HepG2 (cell line): ENCODE results near the gene VDAC2. TPM values are rescaled to one million over a fixed set of nuclear protein-coding genes. Genes with fewer than 3 reads are reported as not detected.
A peak's percentile ranks its signal among the peaks of the same experiment; 100 is the strongest.

Source experiments
- ARNT2 ChIP-seq: sonication (generic); formaldehyde crosslinking; IDR thresholded peaks from 2 replicates; pipeline ENCODE4 v1.8.0; 2022; ENCODE audit warnings: mild to moderate bottlenecking, low read depth, missing genetic modification reagents, moderate library complexity
- DMAP1 ChIP-seq: IDR thresholded peaks from 2 replicates; pipeline ENCODE4 v1.6.1; 2016
- GABPB1 ChIP-seq: IDR thresholded peaks from 2 replicates; pipeline ENCODE4 v1.6.1; 2016; ENCODE audit warnings: mild to moderate bottlenecking, missing genetic modification reagents, moderate library complexity, missing compliant biosample characterization
- KLF16 ChIP-seq, 2 experiments: sonication (generic) in 1 of 2; formaldehyde crosslinking in 1 of 2; IDR thresholded peaks; 2 replicates each; pipeline versions ENCODE4 v1.6.1 to v1.8.0; 2016 to 2023; ENCODE audit warnings: missing genetic modification reagents in 2 of 2, missing compliant biosample characterization in 1 of 2
- ZBTB7A ChIP-seq: sonication (generic); formaldehyde crosslinking; IDR thresholded peaks from 2 replicates; pipeline ENCODE4 v1.8.0; 2022; ENCODE audit warnings: mild to moderate bottlenecking, missing genetic modification reagents
- ZFY ChIP-seq: sonication (generic); formaldehyde crosslinking; IDR thresholded peaks from 2 replicates; pipeline ENCODE4 v1.4.0; 2020; ENCODE audit warnings: missing genetic modification reagents
- ZNF75D ChIP-seq: sonication (generic); formaldehyde crosslinking; IDR thresholded peaks from 2 replicates; pipeline ENCODE4 v1.8.1; 2023; ENCODE audit warnings: missing genetic modification reagents, mild to moderate bottlenecking, borderline replicate concordance
- polyA plus RNA-seq, 8 experiments: library from polyadenylated mRNA; depleted of rRNA in 3 of 8; stranded (reverse) in 7 of 8; unstranded in 1 of 8; fragments of >200 nt; fragmentation: Illumina TruSeq in 4 of 8; extraction: Trizol in 4 of 8; gene quantifications; 2 replicates each; pipeline versions ENCODE4 v1.2.1 to v1.2.3, GENCODE V29; 2011 to 2016; ENCODE audit warnings: low read depth in 4 of 8, missing spikeins in 1 of 8, mixed read lengths in 1 of 8; ENCODE audit not compliant: insufficient read depth in 1 of 8
- total RNA-seq, 5 experiments: library from RNA; depleted of rRNA; stranded (reverse); fragments of >200 nt; fragmentation: Illumina TruSeq; extraction: Trizol; gene quantifications; 2 replicates each; pipeline ENCODE4 v1.2.3, GENCODE V29; 2016; ENCODE audit warnings: low read depth in 1 of 5
- TF ChIP-seq, protein P1 (sequence below): sonication (generic); formaldehyde crosslinking; IDR thresholded peaks from 2 replicates; pipeline ENCODE4 v1.4.0; 2020; ENCODE audit warnings: mild to moderate bottlenecking, missing genetic modification reagents
- TF ChIP-seq, protein P2 (sequence below): sonication (generic); formaldehyde crosslinking; IDR thresholded peaks from 2 replicates; pipeline ENCODE4 v1.4.0; 2020; ENCODE audit warnings: missing genetic modification reagents, borderline replicate concordance
- TF ChIP-seq, protein P3 (sequence below): sonication (generic); formaldehyde crosslinking; IDR thresholded peaks from 2 replicates; pipeline ENCODE4 v1.9.0; 2021; ENCODE audit warnings: mild to moderate bottlenecking, missing genetic modification reagents
- TF ChIP-seq, protein P4 (sequence below): IDR thresholded peaks from 2 replicates; pipeline ENCODE4 v1.6.1; 2016; ENCODE audit warnings: mild to moderate bottlenecking
- TF ChIP-seq, protein P5 (sequence below): sonication (generic); formaldehyde crosslinking; IDR thresholded peaks from 2 replicates; pipeline ENCODE4 v1.4.0; 2020; ENCODE audit warnings: low read depth, mild to moderate bottlenecking, missing genetic modification reagents

VDAC2 gene
- total and polyA plus RNA-seq, 2 of the 13 experiments (the other 11 are each of a cell fraction or from before 2014, with no cell fraction given), result 67.9 to 222 TPM

DNA sequence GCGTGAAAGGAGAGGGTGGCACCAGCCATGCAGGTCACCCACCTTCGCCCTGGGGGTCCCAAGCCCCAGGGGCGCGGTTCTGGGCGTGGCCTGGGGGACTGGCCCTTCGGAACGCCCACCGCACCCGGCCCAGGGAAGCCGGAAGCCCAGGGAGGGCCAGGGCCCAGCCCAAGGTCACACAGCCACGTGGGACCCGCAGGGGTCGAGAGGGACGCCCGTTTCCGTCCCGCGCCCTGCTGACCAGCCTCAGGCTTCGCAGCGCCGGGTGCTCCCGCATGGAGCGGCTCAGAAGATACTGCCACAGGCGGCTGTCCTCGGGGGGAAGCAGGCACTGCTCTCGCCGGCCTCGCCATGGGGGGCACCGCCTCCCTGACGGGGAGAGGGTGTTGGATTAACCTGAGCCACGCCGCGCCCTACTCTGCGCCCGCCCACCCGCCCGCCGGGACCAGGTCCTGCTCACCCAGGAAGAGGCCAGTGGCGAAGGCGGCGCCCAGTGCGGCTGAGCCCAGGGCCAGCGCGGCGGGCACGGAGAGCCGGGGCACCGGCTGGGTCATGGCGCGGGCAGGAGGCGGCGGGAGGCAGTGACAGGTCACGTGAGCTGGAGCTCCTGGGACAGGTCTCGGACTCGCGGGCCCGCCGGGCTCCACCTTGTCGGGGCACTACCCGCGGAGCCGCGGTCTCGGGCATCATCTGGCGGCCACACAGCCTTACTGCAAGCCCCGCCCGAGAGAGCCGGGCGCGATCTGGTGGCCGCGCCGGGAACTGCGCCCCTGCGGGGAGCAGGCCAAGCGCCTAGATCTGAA lies 25.0 kb downstream of the VDAC2 start, which contains the start of gene COMTD1 (continued):
- TF ChIP-seq, protein P1, sequence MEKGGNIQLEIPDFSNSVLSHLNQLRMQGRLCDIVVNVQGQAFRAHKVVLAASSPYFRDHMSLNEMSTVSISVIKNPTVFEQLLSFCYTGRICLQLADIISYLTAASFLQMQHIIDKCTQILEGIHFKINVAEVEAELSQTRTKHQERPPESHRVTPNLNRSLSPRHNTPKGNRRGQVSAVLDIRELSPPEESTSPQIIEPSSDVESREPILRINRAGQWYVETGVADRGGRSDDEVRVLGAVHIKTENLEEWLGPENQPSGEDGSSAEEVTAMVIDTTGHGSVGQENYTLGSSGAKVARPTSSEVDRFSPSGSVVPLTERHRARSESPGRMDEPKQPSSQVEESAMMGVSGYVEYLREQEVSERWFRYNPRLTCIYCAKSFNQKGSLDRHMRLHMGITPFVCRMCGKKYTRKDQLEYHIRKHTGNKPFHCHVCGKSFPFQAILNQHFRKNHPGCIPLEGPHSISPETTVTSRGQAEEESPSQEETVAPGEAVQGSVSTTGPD (CRISPR knock-in tag), result no peak
- TF ChIP-seq ZNF75D (CRISPR knock-in tag) (no peak), ZBTB7A (CRISPR knock-in tag) (peak; percentile 74), ZFY (CRISPR knock-in tag) (peak; percentile 69), KLF16 (CRISPR knock-in tag; IDR thresholded peaks at IDR 0.05) (peak in 1 of 2 experiments; percentile 64; a peak in 2 of 4 replicates), ARNT2 (CRISPR knock-in tag) (peak; percentile 86), GABPB1 (CRISPR knock-in tag) (peak; percentile 89), DMAP1 (CRISPR knock-in tag) (peak; percentile 88)
- TF ChIP-seq, protein P2, sequence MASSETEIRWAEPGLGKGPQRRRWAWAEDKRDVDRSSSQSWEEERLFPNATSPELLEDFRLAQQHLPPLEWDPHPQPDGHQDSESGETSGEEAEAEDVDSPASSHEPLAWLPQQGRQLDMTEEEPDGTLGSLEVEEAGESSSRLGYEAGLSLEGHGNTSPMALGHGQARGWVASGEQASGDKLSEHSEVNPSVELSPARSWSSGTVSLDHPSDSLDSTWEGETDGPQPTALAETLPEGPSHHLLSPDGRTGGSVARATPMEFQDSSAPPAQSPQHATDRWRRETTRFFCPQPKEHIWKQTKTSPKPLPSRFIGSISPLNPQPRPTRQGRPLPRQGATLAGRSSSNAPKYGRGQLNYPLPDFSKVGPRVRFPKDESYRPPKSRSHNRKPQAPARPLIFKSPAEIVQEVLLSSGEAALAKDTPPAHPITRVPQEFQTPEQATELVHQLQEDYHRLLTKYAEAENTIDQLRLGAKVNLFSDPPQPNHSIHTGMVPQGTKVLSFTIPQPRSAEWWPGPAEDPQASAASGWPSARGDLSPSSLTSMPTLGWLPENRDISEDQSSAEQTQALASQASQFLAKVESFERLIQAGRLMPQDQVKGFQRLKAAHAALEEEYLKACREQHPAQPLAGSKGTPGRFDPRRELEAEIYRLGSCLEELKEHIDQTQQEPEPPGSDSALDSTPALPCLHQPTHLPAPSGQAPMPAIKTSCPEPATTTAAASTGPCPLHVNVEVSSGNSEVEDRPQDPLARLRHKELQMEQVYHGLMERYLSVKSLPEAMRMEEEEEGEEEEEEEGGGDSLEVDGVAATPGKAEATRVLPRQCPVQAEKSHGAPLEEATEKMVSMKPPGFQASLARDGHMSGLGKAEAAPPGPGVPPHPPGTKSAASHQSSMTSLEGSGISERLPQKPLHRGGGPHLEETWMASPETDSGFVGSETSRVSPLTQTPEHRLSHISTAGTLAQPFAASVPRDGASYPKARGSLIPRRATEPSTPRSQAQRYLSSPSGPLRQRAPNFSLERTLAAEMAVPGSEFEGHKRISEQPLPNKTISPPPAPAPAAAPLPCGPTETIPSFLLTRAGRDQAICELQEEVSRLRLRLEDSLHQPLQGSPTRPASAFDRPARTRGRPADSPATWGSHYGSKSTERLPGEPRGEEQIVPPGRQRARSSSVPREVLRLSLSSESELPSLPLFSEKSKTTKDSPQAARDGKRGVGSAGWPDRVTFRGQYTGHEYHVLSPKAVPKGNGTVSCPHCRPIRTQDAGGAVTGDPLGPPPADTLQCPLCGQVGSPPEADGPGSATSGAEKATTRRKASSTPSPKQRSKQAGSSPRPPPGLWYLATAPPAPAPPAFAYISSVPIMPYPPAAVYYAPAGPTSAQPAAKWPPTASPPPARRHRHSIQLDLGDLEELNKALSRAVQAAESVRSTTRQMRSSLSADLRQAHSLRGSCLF (CRISPR knock-in tag), result no peak
- TF ChIP-seq, protein P3, sequence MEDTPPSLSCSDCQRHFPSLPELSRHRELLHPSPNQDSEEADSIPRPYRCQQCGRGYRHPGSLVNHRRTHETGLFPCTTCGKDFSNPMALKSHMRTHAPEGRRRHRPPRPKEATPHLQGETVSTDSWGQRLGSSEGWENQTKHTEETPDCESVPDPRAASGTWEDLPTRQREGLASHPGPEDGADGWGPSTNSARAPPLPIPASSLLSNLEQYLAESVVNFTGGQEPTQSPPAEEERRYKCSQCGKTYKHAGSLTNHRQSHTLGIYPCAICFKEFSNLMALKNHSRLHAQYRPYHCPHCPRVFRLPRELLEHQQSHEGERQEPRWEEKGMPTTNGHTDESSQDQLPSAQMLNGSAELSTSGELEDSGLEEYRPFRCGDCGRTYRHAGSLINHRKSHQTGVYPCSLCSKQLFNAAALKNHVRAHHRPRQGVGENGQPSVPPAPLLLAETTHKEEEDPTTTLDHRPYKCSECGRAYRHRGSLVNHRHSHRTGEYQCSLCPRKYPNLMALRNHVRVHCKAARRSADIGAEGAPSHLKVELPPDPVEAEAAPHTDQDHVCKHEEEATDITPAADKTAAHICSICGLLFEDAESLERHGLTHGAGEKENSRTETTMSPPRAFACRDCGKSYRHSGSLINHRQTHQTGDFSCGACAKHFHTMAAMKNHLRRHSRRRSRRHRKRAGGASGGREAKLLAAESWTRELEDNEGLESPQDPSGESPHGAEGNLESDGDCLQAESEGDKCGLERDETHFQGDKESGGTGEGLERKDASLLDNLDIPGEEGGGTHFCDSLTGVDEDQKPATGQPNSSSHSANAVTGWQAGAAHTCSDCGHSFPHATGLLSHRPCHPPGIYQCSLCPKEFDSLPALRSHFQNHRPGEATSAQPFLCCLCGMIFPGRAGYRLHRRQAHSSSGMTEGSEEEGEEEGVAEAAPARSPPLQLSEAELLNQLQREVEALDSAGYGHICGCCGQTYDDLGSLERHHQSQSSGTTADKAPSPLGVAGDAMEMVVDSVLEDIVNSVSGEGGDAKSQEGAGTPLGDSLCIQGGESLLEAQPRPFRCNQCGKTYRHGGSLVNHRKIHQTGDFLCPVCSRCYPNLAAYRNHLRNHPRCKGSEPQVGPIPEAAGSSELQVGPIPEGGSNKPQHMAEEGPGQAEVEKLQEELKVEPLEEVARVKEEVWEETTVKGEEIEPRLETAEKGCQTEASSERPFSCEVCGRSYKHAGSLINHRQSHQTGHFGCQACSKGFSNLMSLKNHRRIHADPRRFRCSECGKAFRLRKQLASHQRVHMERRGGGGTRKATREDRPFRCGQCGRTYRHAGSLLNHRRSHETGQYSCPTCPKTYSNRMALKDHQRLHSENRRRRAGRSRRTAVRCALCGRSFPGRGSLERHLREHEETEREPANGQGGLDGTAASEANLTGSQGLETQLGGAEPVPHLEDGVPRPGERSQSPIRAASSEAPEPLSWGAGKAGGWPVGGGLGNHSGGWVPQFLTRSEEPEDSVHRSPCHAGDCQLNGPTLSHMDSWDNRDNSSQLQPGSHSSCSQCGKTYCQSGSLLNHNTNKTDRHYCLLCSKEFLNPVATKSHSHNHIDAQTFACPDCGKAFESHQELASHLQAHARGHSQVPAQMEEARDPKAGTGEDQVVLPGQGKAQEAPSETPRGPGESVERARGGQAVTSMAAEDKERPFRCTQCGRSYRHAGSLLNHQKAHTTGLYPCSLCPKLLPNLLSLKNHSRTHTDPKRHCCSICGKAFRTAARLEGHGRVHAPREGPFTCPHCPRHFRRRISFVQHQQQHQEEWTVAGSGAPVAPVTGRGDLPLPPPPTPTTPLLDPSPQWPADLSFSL (CRISPR knock-in tag), result no peak
- TF ChIP-seq, protein P4, sequence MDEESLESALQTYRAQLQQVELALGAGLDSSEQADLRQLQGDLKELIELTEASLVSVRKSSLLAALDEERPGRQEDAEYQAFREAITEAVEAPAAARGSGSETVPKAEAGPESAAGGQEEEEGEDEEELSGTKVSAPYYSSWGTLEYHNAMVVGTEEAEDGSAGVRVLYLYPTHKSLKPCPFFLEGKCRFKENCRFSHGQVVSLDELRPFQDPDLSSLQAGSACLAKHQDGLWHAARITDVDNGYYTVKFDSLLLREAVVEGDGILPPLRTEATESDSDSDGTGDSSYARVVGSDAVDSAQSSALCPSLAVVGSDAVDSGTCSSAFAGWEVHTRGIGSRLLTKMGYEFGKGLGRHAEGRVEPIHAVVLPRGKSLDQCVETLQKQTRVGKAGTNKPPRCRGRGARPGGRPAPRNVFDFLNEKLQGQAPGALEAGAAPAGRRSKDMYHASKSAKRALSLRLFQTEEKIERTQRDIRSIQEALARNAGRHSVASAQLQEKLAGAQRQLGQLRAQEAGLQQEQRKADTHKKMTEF (CRISPR knock-in tag), result peak; percentile 65; the same call in 1 of the 2 replicates
- TF ChIP-seq, protein P5, sequence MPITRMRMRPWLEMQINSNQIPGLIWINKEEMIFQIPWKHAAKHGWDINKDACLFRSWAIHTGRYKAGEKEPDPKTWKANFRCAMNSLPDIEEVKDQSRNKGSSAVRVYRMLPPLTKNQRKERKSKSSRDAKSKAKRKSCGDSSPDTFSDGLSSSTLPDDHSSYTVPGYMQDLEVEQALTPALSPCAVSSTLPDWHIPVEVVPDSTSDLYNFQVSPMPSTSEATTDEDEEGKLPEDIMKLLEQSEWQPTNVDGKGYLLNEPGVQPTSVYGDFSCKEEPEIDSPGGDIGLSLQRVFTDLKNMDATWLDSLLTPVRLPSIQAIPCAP (CRISPR knock-in tag), result 0 out of 2 replicates have a peak, but pooled peaks have one; percentile 33
